Endothelial cell of umbilical vein (primary cell): ENCODE data around the gene DGKB.

Source experiments
- CTCF ChIP-seq, 2 donors: IDR thresholded peaks; 1 replicate in 1 of 2; 2 replicates in 1 of 2; pipeline ENCODE4 v1.5.1; 2011; ENCODE audit warnings: low read length in 2 of 2, mild to moderate bottlenecking in 2 of 2, moderate library complexity in 2 of 2, control low read depth in 1 of 2, inconsistent platforms in 1 of 2, low read depth in 1 of 2; ENCODE audit not compliant: insufficient read depth in 1 of 2; ENCODE audit errors: extremely low read depth in 1 of 2
- EZH2 ChIP-seq: IDR thresholded peaks from 2 replicates; pipeline ENCODE4 v1.6.1; 2012; ENCODE audit warnings: borderline replicate concordance, low read depth, mild to moderate bottlenecking, moderate library complexity, low read length, inconsistent platforms; ENCODE audit not compliant: severe bottlenecking
- POLR2A ChIP-seq: IDR thresholded peaks from 2 replicates; pipeline ENCODE4 v1.6.1; 2012; ENCODE audit warnings: low read depth, mild to moderate bottlenecking, control low read depth, low read length
- POLR2AphosphoS5 ChIP-seq: IDR thresholded peaks from 2 replicates; pipeline ENCODE4 v1.6.1; 2012; ENCODE audit warnings: low read depth, mild to moderate bottlenecking, control low read depth, low read length, moderate library complexity; ENCODE audit not compliant: insufficient read depth

- TF ChIP-seq CTCF (IDR thresholded peaks at IDR 0.05; ENCODE audit: extremely low read depth in 1 of 2, insufficient read depth in 1 of 2, low read depth in 1 of 2, low read length in 2 of 2): no peak
- no peak for TF ChIP-seq POLR2AphosphoS5
- TF ChIP-seq EZH2: no peak
- TF ChIP-seq POLR2A: no peak
Measured at GRCh38 chr7:14380881-14381280, 521.7 kb downstream of the DGKB start.
